OCI-LY7 (cell line): ENCODE results near the gene RAPGEF4.

Experiments used
- EZH2phosphoT487 ChIP-seq: fragments of 200-600 bp; sonication (generic); IDR thresholded peaks from 2 replicates; pipeline ENCODE4 v1.6.1; 2018; ENCODE audit warnings: low read depth, borderline replicate concordance, mild to moderate bottlenecking, mixed run types, antibody characterized with exemption, low read length, moderate library complexity, mixed read lengths
- TF ChIP-seq, protein P1 (sequence below): fragments of 200-600 bp; sonication (generic); conservative IDR thresholded peaks from 2 replicates; pipeline ENCODE4 v1.5.1; 2014; ENCODE audit warnings: mild to moderate bottlenecking, antibody characterized with exemption, low read length, moderate library complexity, mixed read lengths

- TF ChIP-seq, protein P1, sequence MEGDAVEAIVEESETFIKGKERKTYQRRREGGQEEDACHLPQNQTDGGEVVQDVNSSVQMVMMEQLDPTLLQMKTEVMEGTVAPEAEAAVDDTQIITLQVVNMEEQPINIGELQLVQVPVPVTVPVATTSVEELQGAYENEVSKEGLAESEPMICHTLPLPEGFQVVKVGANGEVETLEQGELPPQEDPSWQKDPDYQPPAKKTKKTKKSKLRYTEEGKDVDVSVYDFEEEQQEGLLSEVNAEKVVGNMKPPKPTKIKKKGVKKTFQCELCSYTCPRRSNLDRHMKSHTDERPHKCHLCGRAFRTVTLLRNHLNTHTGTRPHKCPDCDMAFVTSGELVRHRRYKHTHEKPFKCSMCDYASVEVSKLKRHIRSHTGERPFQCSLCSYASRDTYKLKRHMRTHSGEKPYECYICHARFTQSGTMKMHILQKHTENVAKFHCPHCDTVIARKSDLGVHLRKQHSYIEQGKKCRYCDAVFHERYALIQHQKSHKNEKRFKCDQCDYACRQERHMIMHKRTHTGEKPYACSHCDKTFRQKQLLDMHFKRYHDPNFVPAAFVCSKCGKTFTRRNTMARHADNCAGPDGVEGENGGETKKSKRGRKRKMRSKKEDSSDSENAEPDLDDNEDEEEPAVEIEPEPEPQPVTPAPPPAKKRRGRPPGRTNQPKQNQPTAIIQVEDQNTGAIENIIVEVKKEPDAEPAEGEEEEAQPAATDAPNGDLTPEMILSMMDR: no peak
- no peak for TF ChIP-seq EZH2phosphoT487
Observed at GRCh38 chr2:172761306-172761705, 25.7 kb downstream of the RAPGEF4 start.
